SK-N-SH (cell line): ENCODE results near the gene GNAS-AS1. TPM values are rescaled to one million over a fixed set of nuclear protein-coding genes. Genes with fewer than 3 reads are reported as not detected.

Experiments
- CTCF ChIA-PET: fragments of 300-600, 350-600 bp; formaldehyde crosslinking; extraction: SDS; loops from one replicate; lab custom pipeline; 2021; lab: Yijun Ruan, JAX
- POLR2A ChIA-PET: fragments of 350-600 bp; sonication (Branson Sonifier 250); formaldehyde crosslinking; extraction: SDS; loops from one replicate; lab custom pipeline; 2020; ENCODE audit warnings: antibody characterized with exemption, inconsistent platforms; lab: Yijun Ruan, JAX
- DNase-seq: peaks from one replicate; pipeline ENCODE4 v3.0.0; 2012
- H2AFZ ChIP-seq: fragments of 200-600 bp; sonication (generic); 2 replicates; pipeline ENCODE4 v1.8.1; 2016; ENCODE audit warnings: antibody characterized with exemption, mild to moderate bottlenecking, low read depth
- H3F3A ChIP-seq: fragments of 200-600 bp; sonication (generic); replicated peaks from 2 replicates; pipeline ENCODE3; 2016; ENCODE audit warnings: antibody characterized with exemption, mild to moderate bottlenecking; ENCODE audit not compliant: insufficient read depth
- H3K27ac ChIP-seq, 2 experiments: fragments of 200-500 bp in 1 of 2; fragments of 200-600 bp in 1 of 2; sonication (Bioruptor generic) in 1 of 2; sonication (generic), shearing (Covaris generic) in 1 of 2; 2 replicates each; pipeline versions ENCODE4 v1.5.1 to v1.6.1; 2014 to 2016; ENCODE audit warnings: low read depth in 2 of 2, inconsistent platforms in 1 of 2, low read length in 1 of 2, mild to moderate bottlenecking in 1 of 2, mixed read lengths in 1 of 2
- H3K27me3 ChIP-seq: fragments of 200-600 bp; sonication (generic), shearing (Covaris generic); 2 replicates; pipeline ENCODE4 v1.6.1; 2016; ENCODE audit warnings: mixed run types; ENCODE audit not compliant: insufficient read depth
- H3K36me3 ChIP-seq, 2 experiments: fragments of 200-500 bp in 1 of 2; fragments of 200-600 bp in 1 of 2; sonication (Bioruptor generic) in 1 of 2; sonication (generic) in 1 of 2; replicated peaks in 1 of 2; 2 replicates each; pipeline versions ENCODE3 to v1.5.1; 2014 to 2016; ENCODE audit warnings: low read length in 1 of 2, mild to moderate bottlenecking in 1 of 2; ENCODE audit not compliant: insufficient read depth in 2 of 2, control insufficient read depth in 1 of 2
- H3K4me1 ChIP-seq, 2 experiments: fragments of 200-500 bp in 1 of 2; fragments of 200-600 bp in 1 of 2; sonication (Bioruptor generic) in 1 of 2; sonication (generic), shearing (Covaris generic) in 1 of 2; 2 replicates each; pipeline versions ENCODE4 v1.5.1 to v1.6.1; 2014 to 2016; ENCODE audit warnings: low read depth in 1 of 2, low read length in 1 of 2, mixed run types in 1 of 2; ENCODE audit not compliant: insufficient read depth in 2 of 2, control insufficient read depth in 1 of 2
- H3K4me2 ChIP-seq: fragments of 200-600 bp; sonication (generic), shearing (Covaris generic); 2 replicates; pipeline ENCODE4 v1.6.1; 2017; ENCODE audit warnings: mixed run types
- H3K4me3 ChIP-seq, 2 experiments: fragments of 200-500 bp in 1 of 2; fragments of 200-600 bp in 1 of 2; sonication (Bioruptor generic) in 1 of 2; sonication (generic), shearing (Covaris generic) in 1 of 2; 2 replicates each; pipeline versions ENCODE4 v1.5.1 to v1.8.1; 2014 to 2016; ENCODE audit warnings: low read depth in 2 of 2, inconsistent platforms in 1 of 2, low read length in 1 of 2, mild to moderate bottlenecking in 1 of 2, mixed read lengths in 1 of 2, moderate library complexity in 1 of 2
- H3K79me2 ChIP-seq: fragments of 200-600 bp; sonication (generic); 2 replicates; pipeline ENCODE4 v1.8.1; 2017; ENCODE audit warnings: mild to moderate bottlenecking; ENCODE audit not compliant: insufficient read depth
- H3K9ac ChIP-seq: fragments of 200-600 bp; sonication (generic); 2 replicates; pipeline ENCODE4 v1.6.1; 2017; ENCODE audit warnings: mixed run types
- H3K9me2 ChIP-seq: fragments of 200-600 bp; sonication (generic); 2 replicates; pipeline ENCODE4 v1.6.1; 2017; ENCODE audit warnings: mixed run types
- H3K9me3 ChIP-seq: fragments of 200-600 bp; sonication (generic); 2 replicates; pipeline ENCODE4 v1.6.1; 2017; ENCODE audit warnings: mixed run types, mild to moderate bottlenecking, moderate library complexity
- H4K20me1 ChIP-seq: fragments of 200-600 bp; sonication (generic); 2 replicates; pipeline ENCODE4 v1.6.1; 2017; ENCODE audit warnings: mild to moderate bottlenecking, mixed run types; ENCODE audit not compliant: insufficient read depth
- ELF1 ChIP-seq: IDR thresholded peaks from 2 replicates; pipeline ENCODE4 v1.4.0; 2012
- EZH2phosphoT487 ChIP-seq: fragments of 200-600 bp; sonication (generic); IDR thresholded peaks from 2 replicates; pipeline ENCODE4 v1.6.1; 2017; ENCODE audit warnings: low read depth, mixed run types, mild to moderate bottlenecking, antibody characterized with exemption, moderate library complexity, borderline replicate concordance
- FOXM1 ChIP-seq: IDR thresholded peaks from 2 replicates; pipeline ENCODE4 v1.4.0; 2012; ENCODE audit warnings: low read depth, mild to moderate bottlenecking
- GATA2 ChIP-seq: sonication (generic); formaldehyde crosslinking; IDR thresholded peaks from 2 replicates; pipeline ENCODE4 v1.5.0; 2020; ENCODE audit warnings: mild to moderate bottlenecking, missing genetic modification reagents
- JUND ChIP-seq: IDR thresholded peaks from 2 replicates; pipeline ENCODE4 v1.4.0; 2012
- POLR2AphosphoS5 ChIP-seq: IDR thresholded peaks from 2 replicates; pipeline ENCODE4 v1.6.1; 2012; ENCODE audit warnings: low read depth, low read length
- RXRA ChIP-seq: IDR thresholded peaks from 2 replicates; pipeline ENCODE4 v1.4.0; 2012; ENCODE audit warnings: low read depth, mild to moderate bottlenecking, borderline replicate concordance
- WGBS: methylation state at CpG from one replicate; pipeline ENCODE4 v1.1.6; 2017; ENCODE audit warnings: low lambda C conversion rate; 5-methylcytosine and 5-hydroxymethylcytosine counted together
- polyA plus RNA-seq, 3 experiments: library from polyadenylated mRNA; depleted of rRNA; stranded (reverse); fragments of >200 nt; gene quantifications; 2 replicates each; pipeline ENCODE4 v1.2.3, GENCODE V29; 2012
- TF ChIP-seq, protein P1 (sequence below): IDR thresholded peaks from 2 replicates; pipeline ENCODE4; 2012
- TF ChIP-seq, protein P2 (sequence below): IDR thresholded peaks from 2 replicates; pipeline ENCODE4 v1.4.0; 2012; ENCODE audit warnings: low read depth, borderline replicate concordance
- TF ChIP-seq, protein P3 (sequence below): fragments of 200-600 bp; sonication (generic); IDR thresholded peaks from 2 replicates; pipeline ENCODE4 v1.6.1; 2017; ENCODE audit warnings: antibody characterized with exemption, mild to moderate bottlenecking, moderate library complexity
- TF ChIP-seq, protein P4 (sequence below): IDR thresholded peaks from 2 replicates; pipeline ENCODE4 v1.6.1; 2012; ENCODE audit warnings: mild to moderate bottlenecking, low read depth, low read length, moderate library complexity

Gene GNAS-AS1
- polyA plus RNA-seq, 1 of the 3 experiments (the other 2 are of a cell fraction), result 1.5 TPM

DNA sequence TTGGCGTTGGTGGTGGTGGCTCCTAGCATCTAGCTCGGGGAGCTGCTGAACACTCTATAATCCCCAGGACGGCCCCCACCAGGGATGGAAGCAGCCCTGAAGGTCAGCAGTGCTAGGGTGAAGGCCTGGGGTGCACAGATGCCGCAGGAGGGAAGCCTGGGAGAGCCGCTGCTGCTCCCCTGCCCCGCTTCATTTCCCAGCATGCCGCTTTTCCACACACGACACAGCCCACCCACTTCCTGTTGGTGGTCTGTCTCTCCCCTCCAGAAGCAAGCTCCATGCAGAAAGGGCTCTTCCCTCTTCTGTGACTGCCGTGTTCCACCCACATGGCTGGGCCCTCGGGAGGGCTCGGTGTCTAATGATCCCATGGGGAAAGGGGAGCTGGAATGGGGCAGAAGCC is 35.3 kb downstream of the GNAS-AS1 start:
- no peak for TF ChIP-seq FOXM1
- TF ChIP-seq, protein P1, sequence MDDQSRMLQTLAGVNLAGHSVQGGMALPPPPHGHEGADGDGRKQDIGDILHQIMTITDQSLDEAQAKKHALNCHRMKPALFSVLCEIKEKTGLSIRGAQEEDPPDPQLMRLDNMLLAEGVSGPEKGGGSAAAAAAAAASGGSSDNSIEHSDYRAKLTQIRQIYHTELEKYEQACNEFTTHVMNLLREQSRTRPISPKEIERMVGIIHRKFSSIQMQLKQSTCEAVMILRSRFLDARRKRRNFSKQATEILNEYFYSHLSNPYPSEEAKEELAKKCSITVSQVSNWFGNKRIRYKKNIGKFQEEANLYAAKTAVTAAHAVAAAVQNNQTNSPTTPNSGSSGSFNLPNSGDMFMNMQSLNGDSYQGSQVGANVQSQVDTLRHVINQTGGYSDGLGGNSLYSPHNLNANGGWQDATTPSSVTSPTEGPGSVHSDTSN, result no peak
- TF ChIP-seq GATA2 (CRISPR knock-in tag), result no peak
- TF ChIP-seq EZH2phosphoT487, result no peak
- no peak for TF ChIP-seq RXRA
- TF ChIP-seq, protein P2, sequence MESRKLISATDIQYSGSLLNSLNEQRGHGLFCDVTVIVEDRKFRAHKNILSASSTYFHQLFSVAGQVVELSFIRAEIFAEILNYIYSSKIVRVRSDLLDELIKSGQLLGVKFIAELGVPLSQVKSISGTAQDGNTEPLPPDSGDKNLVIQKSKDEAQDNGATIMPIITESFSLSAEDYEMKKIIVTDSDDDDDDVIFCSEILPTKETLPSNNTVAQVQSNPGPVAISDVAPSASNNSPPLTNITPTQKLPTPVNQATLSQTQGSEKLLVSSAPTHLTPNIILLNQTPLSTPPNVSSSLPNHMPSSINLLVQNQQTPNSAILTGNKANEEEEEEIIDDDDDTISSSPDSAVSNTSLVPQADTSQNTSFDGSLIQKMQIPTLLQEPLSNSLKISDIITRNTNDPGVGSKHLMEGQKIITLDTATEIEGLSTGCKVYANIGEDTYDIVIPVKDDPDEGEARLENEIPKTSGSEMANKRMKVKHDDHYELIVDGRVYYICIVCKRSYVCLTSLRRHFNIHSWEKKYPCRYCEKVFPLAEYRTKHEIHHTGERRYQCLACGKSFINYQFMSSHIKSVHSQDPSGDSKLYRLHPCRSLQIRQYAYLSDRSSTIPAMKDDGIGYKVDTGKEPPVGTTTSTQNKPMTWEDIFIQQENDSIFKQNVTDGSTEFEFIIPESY, result no peak
- TF ChIP-seq, protein P3, sequence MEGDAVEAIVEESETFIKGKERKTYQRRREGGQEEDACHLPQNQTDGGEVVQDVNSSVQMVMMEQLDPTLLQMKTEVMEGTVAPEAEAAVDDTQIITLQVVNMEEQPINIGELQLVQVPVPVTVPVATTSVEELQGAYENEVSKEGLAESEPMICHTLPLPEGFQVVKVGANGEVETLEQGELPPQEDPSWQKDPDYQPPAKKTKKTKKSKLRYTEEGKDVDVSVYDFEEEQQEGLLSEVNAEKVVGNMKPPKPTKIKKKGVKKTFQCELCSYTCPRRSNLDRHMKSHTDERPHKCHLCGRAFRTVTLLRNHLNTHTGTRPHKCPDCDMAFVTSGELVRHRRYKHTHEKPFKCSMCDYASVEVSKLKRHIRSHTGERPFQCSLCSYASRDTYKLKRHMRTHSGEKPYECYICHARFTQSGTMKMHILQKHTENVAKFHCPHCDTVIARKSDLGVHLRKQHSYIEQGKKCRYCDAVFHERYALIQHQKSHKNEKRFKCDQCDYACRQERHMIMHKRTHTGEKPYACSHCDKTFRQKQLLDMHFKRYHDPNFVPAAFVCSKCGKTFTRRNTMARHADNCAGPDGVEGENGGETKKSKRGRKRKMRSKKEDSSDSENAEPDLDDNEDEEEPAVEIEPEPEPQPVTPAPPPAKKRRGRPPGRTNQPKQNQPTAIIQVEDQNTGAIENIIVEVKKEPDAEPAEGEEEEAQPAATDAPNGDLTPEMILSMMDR, result no peak
- TF ChIP-seq, protein P4, sequence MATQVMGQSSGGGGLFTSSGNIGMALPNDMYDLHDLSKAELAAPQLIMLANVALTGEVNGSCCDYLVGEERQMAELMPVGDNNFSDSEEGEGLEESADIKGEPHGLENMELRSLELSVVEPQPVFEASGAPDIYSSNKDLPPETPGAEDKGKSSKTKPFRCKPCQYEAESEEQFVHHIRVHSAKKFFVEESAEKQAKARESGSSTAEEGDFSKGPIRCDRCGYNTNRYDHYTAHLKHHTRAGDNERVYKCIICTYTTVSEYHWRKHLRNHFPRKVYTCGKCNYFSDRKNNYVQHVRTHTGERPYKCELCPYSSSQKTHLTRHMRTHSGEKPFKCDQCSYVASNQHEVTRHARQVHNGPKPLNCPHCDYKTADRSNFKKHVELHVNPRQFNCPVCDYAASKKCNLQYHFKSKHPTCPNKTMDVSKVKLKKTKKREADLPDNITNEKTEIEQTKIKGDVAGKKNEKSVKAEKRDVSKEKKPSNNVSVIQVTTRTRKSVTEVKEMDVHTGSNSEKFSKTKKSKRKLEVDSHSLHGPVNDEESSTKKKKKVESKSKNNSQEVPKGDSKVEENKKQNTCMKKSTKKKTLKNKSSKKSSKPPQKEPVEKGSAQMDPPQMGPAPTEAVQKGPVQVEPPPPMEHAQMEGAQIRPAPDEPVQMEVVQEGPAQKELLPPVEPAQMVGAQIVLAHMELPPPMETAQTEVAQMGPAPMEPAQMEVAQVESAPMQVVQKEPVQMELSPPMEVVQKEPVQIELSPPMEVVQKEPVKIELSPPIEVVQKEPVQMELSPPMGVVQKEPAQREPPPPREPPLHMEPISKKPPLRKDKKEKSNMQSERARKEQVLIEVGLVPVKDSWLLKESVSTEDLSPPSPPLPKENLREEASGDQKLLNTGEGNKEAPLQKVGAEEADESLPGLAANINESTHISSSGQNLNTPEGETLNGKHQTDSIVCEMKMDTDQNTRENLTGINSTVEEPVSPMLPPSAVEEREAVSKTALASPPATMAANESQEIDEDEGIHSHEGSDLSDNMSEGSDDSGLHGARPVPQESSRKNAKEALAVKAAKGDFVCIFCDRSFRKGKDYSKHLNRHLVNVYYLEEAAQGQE, result no peak
- TF ChIP-seq ELF1, result no peak
- no peak for TF ChIP-seq POLR2AphosphoS5
- no peak for TF ChIP-seq JUND
- POLR2A ChIA-PET, result no interaction called here
- H3K4me3 ChIP-seq, result no peak overlapping the region
- no peak overlapping the region for H3K9ac ChIP-seq
- H3F3A ChIP-seq, result no peaks in the 10 kb centered on the region
- no peak for DNase-seq
- H3K9me2 ChIP-seq, result no peaks in the 10 kb centered on the region
- WGBS, result 79% methylated on average over 8 of the region's 11 CpGs
- no peaks in the 10 kb centered on the region for H3K27me3 ChIP-seq
- CTCF ChIA-PET, result no interaction called here
- no peaks in the 10 kb centered on the region for H3K79me2 ChIP-seq
- no peaks in the 10 kb centered on the region for H3K9me3 ChIP-seq
- no peaks in the 10 kb centered on the region for H3K36me3 ChIP-seq
- no peak overlapping the region for H3K27ac ChIP-seq
- H3K4me2 ChIP-seq, result no peak overlapping the region
- no peaks in the 10 kb centered on the region for H4K20me1 ChIP-seq
- no peaks in the 10 kb centered on the region for H3K4me1 ChIP-seq
- no peak overlapping the region for H2AFZ ChIP-seq
